HG02885 (cell line): ENCODE measurements around the gene GHITM.

Experiments
- ATAC-seq: cut with Tn5 transposase; IDR thresholded peaks from one replicate; pipeline ENCODE4 v1.9.1; 2021; ENCODE audit warnings: mild to moderate bottlenecking; ENCODE audit not compliant: unreplicated experiment, poor library complexity

Gene GHITM

DNA sequence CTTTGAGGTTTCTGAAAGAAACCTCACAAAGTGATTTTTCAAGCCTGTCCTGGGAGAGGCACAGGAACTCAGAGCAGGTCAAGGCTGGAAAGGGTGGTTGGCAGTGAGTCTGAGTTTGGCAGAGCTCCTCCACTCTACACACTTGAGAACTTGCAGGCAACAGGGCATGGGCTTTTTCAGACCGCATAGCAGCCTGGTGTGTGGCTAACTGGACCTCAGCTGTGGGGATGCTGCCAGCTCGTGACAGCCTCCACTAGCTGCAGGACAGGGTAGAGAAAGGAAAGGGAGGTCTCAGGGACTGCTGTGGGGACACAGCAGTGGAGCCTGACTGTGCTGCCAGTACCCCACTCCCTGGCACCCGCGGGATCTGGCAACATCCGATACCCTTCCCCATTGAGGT lies 57.6 kb downstream of the GHITM start:
- no peak for ATAC-seq

GRCh38 chr10:84197643-84198042 lies 58.3 kb downstream of the GHITM start:
- no peak for ATAC-seq

GRCh38 chr10:84198206-84198915 lies 59.1 kb downstream of the GHITM start:
- ATAC-seq = no peak

DNA sequence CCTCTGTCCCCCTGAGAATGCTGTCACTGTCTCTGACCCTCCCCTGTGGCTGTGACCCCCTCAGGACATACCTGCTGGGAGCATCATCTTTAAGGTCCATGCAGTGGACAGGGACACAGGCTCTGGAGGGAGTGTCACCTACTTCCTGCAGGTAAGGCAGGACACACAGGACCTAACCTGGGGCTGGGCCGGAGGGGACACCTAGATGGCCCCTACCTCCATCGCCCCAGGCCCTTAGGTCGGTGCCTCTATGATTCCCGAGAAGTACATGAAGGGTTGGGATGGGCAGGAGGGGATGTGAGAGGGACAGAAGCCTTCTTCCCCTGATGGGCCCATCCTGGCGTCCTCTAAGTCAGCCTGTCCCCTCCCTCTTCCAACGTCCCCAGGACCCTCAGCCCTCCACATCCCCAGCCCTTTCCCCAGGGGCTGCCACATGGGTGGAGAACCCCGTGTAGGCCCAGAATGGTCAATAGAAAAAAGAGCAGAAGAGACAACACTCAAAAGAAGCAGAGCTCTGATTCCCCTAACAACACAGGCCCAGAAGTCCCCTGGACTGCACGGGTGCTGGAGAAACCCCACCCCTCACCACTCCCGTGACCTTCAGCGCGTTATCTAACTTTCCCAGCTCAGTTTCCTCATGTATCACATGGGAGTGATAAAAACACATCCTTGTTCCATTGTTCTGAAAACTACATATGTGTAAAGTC lies 61.4 kb downstream of the GHITM start:
- ATAC-seq = no peak

DNA sequence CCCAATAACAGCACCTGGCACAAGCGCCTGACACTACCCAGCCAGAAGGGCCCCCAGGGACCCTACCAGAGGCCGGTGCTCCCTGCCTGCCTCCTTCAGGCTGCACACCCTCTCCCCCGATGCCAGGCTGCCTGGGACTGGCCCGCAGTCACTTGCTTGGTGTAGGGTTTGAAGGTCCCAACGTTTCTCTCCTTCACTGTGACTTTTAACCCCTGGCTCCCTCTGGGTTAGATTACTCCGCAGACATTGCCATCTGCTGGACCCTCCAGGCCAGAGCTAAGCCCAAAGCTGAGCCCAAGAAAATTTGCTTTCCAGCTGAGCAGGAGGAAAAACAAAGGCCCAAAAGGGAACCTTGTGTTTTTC lies 61.9 kb downstream of the GHITM start:
- ATAC-seq = no peak

- ATAC-seq = no peak
These were observed 62.4 kb downstream of the GHITM start for GRCh38 chr10:84201682-84202081.

- ATAC-seq = no peak
These were observed 63.0 kb downstream of the GHITM start for GRCh38 chr10:84202349-84202748.
